WTC11 (cell line): ENCODE measurements around the gene FAM43A. TPM values are rescaled to one million over a fixed set of nuclear protein-coding genes. Genes with fewer than 3 reads are reported as not detected.

Experiments used
- ATAC-seq: fragments of 200-7000 bp; cut with Tn5 transposase; 2 replicates; pipeline ENCODE4 v1.10.0; 2021; ENCODE audit warnings: mild to moderate bottlenecking, moderate library complexity
- CTCF ChIA-PET: fragments of 300-600 bp; sonication (Branson Sonifier 250); formaldehyde crosslinking; loops from one replicate; lab custom pipeline; 2021; ENCODE audit warnings: antibody characterized with exemption; lab: Charles Lee
- POLR2A ChIA-PET: fragments of 350-600 bp; sonication (Branson Sonifier 250); formaldehyde crosslinking; loops from one replicate; lab custom pipeline; 2021; ENCODE audit warnings: antibody characterized with exemption; lab: Charles Lee
- DNase-seq: peaks from one replicate; pipeline ENCODE4 v3.0.0; 2021; ENCODE audit warnings: low spot score
- H3K27ac Mint-ChIP-seq: 2 replicates; pipeline ENCODE4 v1.8.0; 2021; ENCODE audit warnings: mixed read lengths
- H3K27me3 Mint-ChIP-seq: 2 replicates; pipeline ENCODE4 v1.8.0; 2021; ENCODE audit warnings: low read depth, mild to moderate bottlenecking, moderate library complexity, mixed read lengths
- H3K36me3 Mint-ChIP-seq: 2 replicates; pipeline ENCODE4 v1.8.0; 2021; ENCODE audit warnings: mixed read lengths
- H3K4me1 Mint-ChIP-seq: 2 replicates; pipeline ENCODE4 v1.8.0; 2022; ENCODE audit warnings: mixed read lengths
- H3K4me3 Mint-ChIP-seq: 2 replicates; pipeline ENCODE4 v1.8.0; 2021; ENCODE audit warnings: mild to moderate bottlenecking, moderate library complexity, mixed read lengths
- H3K9me3 Mint-ChIP-seq: 2 replicates; pipeline ENCODE4 v1.8.0; 2021; ENCODE audit warnings: mixed read lengths
- ATF3 ChIP-seq: sonication (generic); formaldehyde crosslinking; conservative IDR thresholded peaks from 2 replicates; pipeline ENCODE4 v1.8.1; 2022; ENCODE audit warnings: mild to moderate bottlenecking, missing genetic modification reagents
- CREM ChIP-seq: sonication (generic); formaldehyde crosslinking; IDR thresholded peaks from 2 replicates; pipeline ENCODE4 v1.8.1; 2022; ENCODE audit warnings: mild to moderate bottlenecking, missing genetic modification reagents, moderate library complexity
- CTCF ChIP-seq: fragments of 200-600 bp; IDR thresholded peaks from 2 replicates; pipeline ENCODE4 v1.8.0; 2022; ENCODE audit warnings: antibody characterized with exemption
- E2F1 ChIP-seq: sonication (generic); formaldehyde crosslinking; IDR thresholded peaks from 2 replicates; pipeline ENCODE4 v1.8.0; 2022; ENCODE audit warnings: mild to moderate bottlenecking, missing genetic modification reagents
- FOXK1 ChIP-seq: sonication (generic); formaldehyde crosslinking; IDR thresholded peaks from 2 replicates; pipeline ENCODE4 v1.8.0; 2022; ENCODE audit warnings: mild to moderate bottlenecking, moderate library complexity, missing genetic modification reagents
- GABPB1 ChIP-seq: sonication (generic); formaldehyde crosslinking; IDR thresholded peaks from 2 replicates; pipeline ENCODE4 v1.8.1; 2023; ENCODE audit warnings: mild to moderate bottlenecking, missing genetic modification reagents
- HMGXB4 ChIP-seq: sonication (generic); formaldehyde crosslinking; IDR thresholded peaks from 2 replicates; pipeline ENCODE4 v1.8.1; 2023; ENCODE audit warnings: mild to moderate bottlenecking, moderate library complexity, missing genetic modification reagents
- IRF2 ChIP-seq: sonication (generic); formaldehyde crosslinking; IDR thresholded peaks from 2 replicates; pipeline ENCODE4 v1.8.0; 2022; ENCODE audit warnings: low read depth, missing genetic modification reagents, borderline replicate concordance
- KAT7 ChIP-seq: sonication (generic); formaldehyde crosslinking; IDR thresholded peaks from 2 replicates; pipeline ENCODE4 v1.8.1; 2023; ENCODE audit warnings: missing genetic modification reagents, mild to moderate bottlenecking, borderline replicate concordance
- MAX ChIP-seq: sonication (generic); formaldehyde crosslinking; IDR thresholded peaks from 2 replicates; pipeline ENCODE4 v1.8.0; 2022; ENCODE audit warnings: mild to moderate bottlenecking, missing genetic modification reagents
- MXD4 ChIP-seq: fragments of 250-450 bp; sonication (Bioruptor Pico); IDR thresholded peaks from 2 replicates; pipeline ENCODE4 v1.8.0; 2021; ENCODE audit warnings: mild to moderate bottlenecking, moderate library complexity, borderline replicate concordance
- NR2C2 ChIP-seq: sonication (generic); formaldehyde crosslinking; IDR thresholded peaks from 2 replicates; pipeline ENCODE4 v1.8.0; 2022; ENCODE audit warnings: mild to moderate bottlenecking, missing genetic modification reagents
- RELA ChIP-seq: sonication (generic); formaldehyde crosslinking; IDR thresholded peaks from 2 replicates; pipeline ENCODE4 v1.8.1; 2022; ENCODE audit warnings: missing genetic modification reagents, mild to moderate bottlenecking, borderline replicate concordance
- SMAD4 ChIP-seq: sonication (generic); formaldehyde crosslinking; IDR thresholded peaks from 2 replicates; pipeline ENCODE4 v1.8.0; 2022; ENCODE audit warnings: mild to moderate bottlenecking, missing genetic modification reagents
- ZNF219 ChIP-seq: sonication (generic); formaldehyde crosslinking; IDR thresholded peaks from 2 replicates; pipeline ENCODE4 v1.8.0; 2023; ENCODE audit warnings: missing genetic modification reagents, mild to moderate bottlenecking, borderline replicate concordance
- ZNF263 ChIP-seq: sonication (generic); formaldehyde crosslinking; IDR thresholded peaks from 2 replicates; pipeline ENCODE4 v1.8.1; 2022; ENCODE audit warnings: low read depth, mild to moderate bottlenecking, moderate library complexity, missing genetic modification reagents
- ZNF416 ChIP-seq: fragments of 250-450 bp; sonication (Bioruptor Pico); IDR thresholded peaks from 2 replicates; pipeline ENCODE4 v1.9.0; 2021; ENCODE audit warnings: mild to moderate bottlenecking, inconsistent platforms
- ZNF425 ChIP-seq: fragments of 250-450 bp; sonication (Bioruptor Pico); conservative IDR thresholded peaks from 2 replicates; pipeline ENCODE4 v1.9.0; 2021; ENCODE audit warnings: mild to moderate bottlenecking
- ZNF671 ChIP-seq: fragments of 250-450 bp; sonication (Bioruptor Pico); IDR thresholded peaks from 2 replicates; pipeline ENCODE4 v1.8.0; 2021; ENCODE audit warnings: mild to moderate bottlenecking
- total RNA-seq: library from RNA; stranded (reverse); gene quantifications from 3 replicates; pipeline ENCODE4 v1.2.3, GENCODE V29; 2021
- TF ChIP-seq, protein P1 (sequence below): fragments of 250-450 bp; sonication (Bioruptor Pico); IDR thresholded peaks from 2 replicates; pipeline ENCODE4 v1.9.0; 2021; ENCODE audit warnings: mild to moderate bottlenecking
- TF ChIP-seq, protein P2 (sequence below): fragments of 250-450 bp; sonication (Bioruptor Pico); IDR thresholded peaks from 2 replicates; pipeline ENCODE4 v1.8.0; 2021; ENCODE audit warnings: mild to moderate bottlenecking

The FAM43A gene
- total RNA-seq, 1 experiment from 2014 or later = 2.6 TPM

DNA sequence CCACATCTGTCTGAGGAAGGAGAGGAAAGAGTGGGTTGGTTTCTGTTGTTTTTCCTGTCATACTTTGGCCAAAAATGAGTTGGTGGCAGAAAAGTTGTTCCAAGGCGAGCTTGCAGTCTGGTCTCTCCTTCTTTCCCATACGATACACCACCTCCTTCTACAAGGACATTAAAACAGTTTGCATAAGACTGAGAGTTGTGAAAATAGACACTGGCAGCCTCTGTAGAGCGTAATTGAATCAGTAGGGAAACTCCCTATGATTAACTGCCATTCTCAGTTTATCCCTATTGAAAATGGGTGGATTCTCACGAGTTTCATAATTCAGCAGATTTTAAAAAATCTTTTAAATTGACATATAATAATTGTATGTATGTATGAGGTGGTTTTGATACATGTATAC, 10.0 kb upstream of the FAM43A start (continued):
- TF ChIP-seq, protein P1, sequence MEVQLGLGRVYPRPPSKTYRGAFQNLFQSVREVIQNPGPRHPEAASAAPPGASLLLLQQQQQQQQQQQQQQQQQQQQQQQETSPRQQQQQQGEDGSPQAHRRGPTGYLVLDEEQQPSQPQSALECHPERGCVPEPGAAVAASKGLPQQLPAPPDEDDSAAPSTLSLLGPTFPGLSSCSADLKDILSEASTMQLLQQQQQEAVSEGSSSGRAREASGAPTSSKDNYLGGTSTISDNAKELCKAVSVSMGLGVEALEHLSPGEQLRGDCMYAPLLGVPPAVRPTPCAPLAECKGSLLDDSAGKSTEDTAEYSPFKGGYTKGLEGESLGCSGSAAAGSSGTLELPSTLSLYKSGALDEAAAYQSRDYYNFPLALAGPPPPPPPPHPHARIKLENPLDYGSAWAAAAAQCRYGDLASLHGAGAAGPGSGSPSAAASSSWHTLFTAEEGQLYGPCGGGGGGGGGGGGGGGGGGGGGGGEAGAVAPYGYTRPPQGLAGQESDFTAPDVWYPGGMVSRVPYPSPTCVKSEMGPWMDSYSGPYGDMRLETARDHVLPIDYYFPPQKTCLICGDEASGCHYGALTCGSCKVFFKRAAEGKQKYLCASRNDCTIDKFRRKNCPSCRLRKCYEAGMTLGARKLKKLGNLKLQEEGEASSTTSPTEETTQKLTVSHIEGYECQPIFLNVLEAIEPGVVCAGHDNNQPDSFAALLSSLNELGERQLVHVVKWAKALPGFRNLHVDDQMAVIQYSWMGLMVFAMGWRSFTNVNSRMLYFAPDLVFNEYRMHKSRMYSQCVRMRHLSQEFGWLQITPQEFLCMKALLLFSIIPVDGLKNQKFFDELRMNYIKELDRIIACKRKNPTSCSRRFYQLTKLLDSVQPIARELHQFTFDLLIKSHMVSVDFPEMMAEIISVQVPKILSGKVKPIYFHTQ (CRISPR knock-in tag) = no peak
- no peak for TF ChIP-seq NR2C2 (CRISPR knock-in tag)
- TF ChIP-seq E2F1 (CRISPR knock-in tag) = no peak
- no peak for TF ChIP-seq ZNF219 (CRISPR knock-in tag)
- TF ChIP-seq, protein P2, sequence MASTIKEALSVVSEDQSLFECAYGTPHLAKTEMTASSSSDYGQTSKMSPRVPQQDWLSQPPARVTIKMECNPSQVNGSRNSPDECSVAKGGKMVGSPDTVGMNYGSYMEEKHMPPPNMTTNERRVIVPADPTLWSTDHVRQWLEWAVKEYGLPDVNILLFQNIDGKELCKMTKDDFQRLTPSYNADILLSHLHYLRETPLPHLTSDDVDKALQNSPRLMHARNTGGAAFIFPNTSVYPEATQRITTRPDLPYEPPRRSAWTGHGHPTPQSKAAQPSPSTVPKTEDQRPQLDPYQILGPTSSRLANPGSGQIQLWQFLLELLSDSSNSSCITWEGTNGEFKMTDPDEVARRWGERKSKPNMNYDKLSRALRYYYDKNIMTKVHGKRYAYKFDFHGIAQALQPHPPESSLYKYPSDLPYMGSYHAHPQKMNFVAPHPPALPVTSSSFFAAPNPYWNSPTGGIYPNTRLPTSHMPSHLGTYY (CRISPR knock-in tag) = no peak
- TF ChIP-seq ZNF263 = no peak
- TF ChIP-seq MAX = no peak
- TF ChIP-seq CREM (CRISPR knock-in tag) = no peak
- no peak for TF ChIP-seq KAT7 (CRISPR knock-in tag)
- TF ChIP-seq IRF2 (CRISPR knock-in tag) = no peak

GRCh38 chr3:194676471-194676870, 9.2 kb upstream of the FAM43A start:
- Mint-ChIP-seq H3K4me3 (no peak overlapping the region), H3K4me1 (peaks cover 2% of the 10 kb centered on the region), H3K27me3 (peaks cover 24% of the 10 kb centered on the region), H3K36me3 (0 out of 2 replicates have a peak, but pooled peaks cover 2% of the 10 kb centered on the region), H3K27ac (no peak overlapping the region), H3K9me3 (no peaks in the 10 kb centered on the region)
- ChIA-PET CTCF (no interaction called here), POLR2A (no interaction called here)
- TF ChIP-seq CTCF (no peak), GABPB1 (no peak), MXD4 (CRISPR knock-in tag) (no peak), ZNF416 (CRISPR knock-in tag) (no peak), HMGXB4 (no peak), SMAD4 (CRISPR knock-in tag) (no peak), ZNF671 (no peak), ZNF425 (CRISPR knock-in tag) (no peak), FOXK1 (CRISPR knock-in tag) (no peak), ATF3 (no peak), RELA (CRISPR knock-in tag) (no peak)
- ATAC-seq = no peak
- DNase-seq = no peak
